DND-41 (cell line): Measurements from ENCODE around the gene IMP4.
A peak's percentile ranks its signal among the peaks of the same experiment; 100 is the strongest.

Source experiments
- CTCF ChIP-seq: IDR thresholded peaks from 2 replicates; pipeline ENCODE4 v1.5.1; 2012; ENCODE audit warnings: borderline replicate concordance, low read length, moderate library complexity, mild to moderate bottlenecking; ENCODE audit not compliant: poor library complexity, severe bottlenecking; ENCODE audit errors: extremely low read depth
- EZH2 ChIP-seq: IDR thresholded peaks from 3 replicates; pipeline ENCODE4 v1.6.1; 2012; ENCODE audit warnings: borderline replicate concordance, low read depth, mild to moderate bottlenecking, moderate library complexity, low read length, inconsistent platforms; ENCODE audit not compliant: severe bottlenecking

GRCh38 chr2:130372055-130372832, 29.5 kb downstream of the IMP4 start:
- TF ChIP-seq EZH2 (no peak), CTCF (peak; percentile 55)
